Measurements from ENCODE around the gene ABL2. TPM values are rescaled to one million over a fixed set of nuclear protein-coding genes. Genes with fewer than 3 reads are reported as not detected.

ABL2 gene
- total RNA-seq, 1 donor from 2014 or later: 15.0 TPM

DNA sequence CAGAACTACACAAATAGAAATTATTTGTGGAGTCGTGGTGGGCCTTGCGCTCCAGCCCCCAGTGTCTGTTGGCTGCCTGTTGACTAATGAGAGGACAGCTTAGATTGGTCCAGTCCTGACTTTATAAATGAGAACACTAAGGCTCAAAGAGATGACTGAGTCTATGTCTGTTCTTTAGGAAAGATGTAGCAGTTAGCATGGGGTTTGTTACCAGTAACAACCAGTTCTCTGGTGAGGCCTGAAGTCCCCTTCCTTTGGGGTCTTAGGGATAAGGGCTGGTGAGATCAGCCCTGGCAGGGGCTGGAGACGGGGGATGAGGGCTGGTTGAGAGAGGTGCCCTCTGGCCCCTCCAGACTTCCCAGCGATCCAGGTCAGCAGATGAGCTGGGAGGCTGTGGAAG, 138.6 kb downstream of the ABL2 start:
- Histone ChIP-seq H3K36me3 (peaks cover 0 to 24% of the 10 kb centered on the region in 2 donors), H3K9me3 (no peaks in the 10 kb centered on the region), H3K27me3 (no peaks in the 10 kb centered on the region), H3K4me1 (peaks cover 14% of the 10 kb centered on the region), H3K4me3 (no peak overlapping the region), H3K27ac (no peak overlapping the region)
- intact Hi-C loops (cut with DNase I): no loop called here
- TF ChIP-seq POLR2AphosphoS5 (IDR thresholded peaks at IDR 0.05; ENCODE audit: insufficient read depth in 1 of 2, low read depth in 1 of 2) (no peak), POLR2A (IDR thresholded peaks at IDR 0.05) (no peak)
- TF ChIP-seq, protein P1, sequence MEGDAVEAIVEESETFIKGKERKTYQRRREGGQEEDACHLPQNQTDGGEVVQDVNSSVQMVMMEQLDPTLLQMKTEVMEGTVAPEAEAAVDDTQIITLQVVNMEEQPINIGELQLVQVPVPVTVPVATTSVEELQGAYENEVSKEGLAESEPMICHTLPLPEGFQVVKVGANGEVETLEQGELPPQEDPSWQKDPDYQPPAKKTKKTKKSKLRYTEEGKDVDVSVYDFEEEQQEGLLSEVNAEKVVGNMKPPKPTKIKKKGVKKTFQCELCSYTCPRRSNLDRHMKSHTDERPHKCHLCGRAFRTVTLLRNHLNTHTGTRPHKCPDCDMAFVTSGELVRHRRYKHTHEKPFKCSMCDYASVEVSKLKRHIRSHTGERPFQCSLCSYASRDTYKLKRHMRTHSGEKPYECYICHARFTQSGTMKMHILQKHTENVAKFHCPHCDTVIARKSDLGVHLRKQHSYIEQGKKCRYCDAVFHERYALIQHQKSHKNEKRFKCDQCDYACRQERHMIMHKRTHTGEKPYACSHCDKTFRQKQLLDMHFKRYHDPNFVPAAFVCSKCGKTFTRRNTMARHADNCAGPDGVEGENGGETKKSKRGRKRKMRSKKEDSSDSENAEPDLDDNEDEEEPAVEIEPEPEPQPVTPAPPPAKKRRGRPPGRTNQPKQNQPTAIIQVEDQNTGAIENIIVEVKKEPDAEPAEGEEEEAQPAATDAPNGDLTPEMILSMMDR (IDR thresholded peaks at IDR 0.05): no peak
- no peak for DNase-seq (ENCODE audit: extremely low spot score in 2 of 2)

DNA sequence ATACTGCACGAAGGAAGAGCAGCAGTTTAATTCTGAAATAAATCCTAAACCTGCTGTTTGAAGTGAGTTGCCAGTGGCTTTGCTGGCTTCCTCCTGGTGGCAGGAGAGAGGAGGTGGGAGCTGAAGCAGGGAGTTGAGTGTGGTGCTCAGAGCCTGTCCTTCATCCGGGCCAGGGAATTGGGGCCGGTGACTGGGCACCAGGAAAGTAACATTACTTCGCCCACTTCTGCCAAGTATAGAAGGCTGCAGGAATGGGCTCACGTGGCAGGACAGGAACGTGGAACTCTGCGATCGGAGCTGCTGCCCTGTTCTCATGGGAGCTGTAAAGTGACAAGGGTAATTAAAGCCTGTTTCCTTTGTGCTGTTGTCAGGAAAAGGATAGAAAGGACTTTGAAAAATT, 139.0 kb downstream of the ABL2 start:
- Histone ChIP-seq H3K27me3 (no peaks in the 10 kb centered on the region), H3K36me3 (peaks cover 0 to 24% of the 10 kb centered on the region in 2 donors), H3K27ac (no peak overlapping the region), H3K9me3 (no peaks in the 10 kb centered on the region), H3K4me1 (peaks cover 14% of the 10 kb centered on the region), H3K4me3 (no peak overlapping the region)
- intact Hi-C loops (cut with DNase I): no loop called here
- TF ChIP-seq, protein P1 (IDR thresholded peaks at IDR 0.05): no peak
- TF ChIP-seq POLR2AphosphoS5 (IDR thresholded peaks at IDR 0.05; ENCODE audit: insufficient read depth in 1 of 2, low read depth in 1 of 2): no peak
- TF ChIP-seq POLR2A (IDR thresholded peaks at IDR 0.05): no peak
- no peak for DNase-seq (ENCODE audit: extremely low spot score in 2 of 2)

DNA sequence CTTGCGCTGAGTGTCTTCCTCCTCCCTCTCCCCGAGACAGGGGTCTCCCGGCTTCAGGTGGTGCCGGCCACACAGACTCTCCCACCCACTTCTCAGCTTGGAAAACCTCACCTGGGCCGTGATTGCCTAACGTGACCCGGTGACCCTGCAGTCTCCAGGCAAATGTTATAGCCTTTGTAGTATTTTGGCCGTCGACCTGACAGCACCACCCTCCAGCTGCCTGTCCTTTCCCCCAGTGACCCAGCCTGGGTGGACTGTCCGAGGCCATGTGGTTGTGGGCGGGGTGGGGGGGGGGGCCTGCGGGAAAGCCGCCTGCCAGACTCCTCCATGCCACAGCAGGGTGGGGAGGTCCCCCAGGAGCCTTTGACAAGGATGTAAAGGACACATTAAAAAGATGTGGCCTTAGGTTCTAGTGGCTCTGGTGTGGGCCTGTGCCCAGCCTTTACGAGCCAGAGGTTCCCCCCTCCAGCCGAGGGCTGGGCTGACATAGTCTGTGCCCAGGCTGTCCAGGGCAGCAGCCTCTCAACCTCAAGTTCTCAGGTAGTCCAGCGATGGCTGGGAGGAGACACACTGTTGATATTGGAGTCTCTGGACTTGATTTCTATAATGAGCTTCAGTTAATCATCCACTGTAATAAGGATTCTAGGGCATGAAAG, 139.5 kb downstream of the ABL2 start:
- H3K27ac ChIP-seq: no peak overlapping the region
- H3K36me3 ChIP-seq: peaks cover 0 to 24% of the 10 kb centered on the region in 2 donors
- DNase-seq (ENCODE audit: extremely low spot score in 2 of 2): no peak
- intact Hi-C loops (cut with DNase I): no loop called here
- peaks cover 14% of the 10 kb centered on the region for H3K4me1 ChIP-seq
- H3K9me3 ChIP-seq: no peaks in the 10 kb centered on the region
- H3K27me3 ChIP-seq: no peaks in the 10 kb centered on the region
- no peak overlapping the region for H3K4me3 ChIP-seq
- TF ChIP-seq POLR2AphosphoS5 (IDR thresholded peaks at IDR 0.05; ENCODE audit: insufficient read depth in 1 of 2, low read depth in 1 of 2) (no peak), POLR2A (IDR thresholded peaks at IDR 0.05) (no peak)
- TF ChIP-seq, protein P1 (IDR thresholded peaks at IDR 0.05): no peak

- Histone ChIP-seq H3K4me3 (no peak overlapping the region), H3K9me3 (no peaks in the 10 kb centered on the region), H3K27ac (no peak overlapping the region), H3K27me3 (no peaks in the 10 kb centered on the region), H3K36me3 (peaks cover 0 to 12% of the 10 kb centered on the region in 2 donors), H3K4me1 (peaks cover 30% of the 10 kb centered on the region)
- no peak for DNase-seq (ENCODE audit: extremely low spot score in 2 of 2)
- intact Hi-C loops (cut with DNase I): no loop called here
- TF ChIP-seq POLR2AphosphoS5 (IDR thresholded peaks at IDR 0.05; ENCODE audit: insufficient read depth in 1 of 2, low read depth in 1 of 2) (no peak), POLR2A (IDR thresholded peaks at IDR 0.05) (no peak)
- TF ChIP-seq, protein P1 (IDR thresholded peaks at IDR 0.05): no peak
Measured at GRCh38 chr1:179087665-179088064, 141.8 kb downstream of the ABL2 start.

GRCh38 chr1:179083533-179083932, 145.9 kb downstream of the ABL2 start:
- Histone ChIP-seq H3K4me1 (peaks cover 27% of the 10 kb centered on the region), H3K9me3 (no peaks in the 10 kb centered on the region), H3K36me3 (peaks cover 0 to 4% of the 10 kb centered on the region in 2 donors), H3K4me3 (peak overlapping the region in 1 of 2 donors; percentile 94), H3K27ac (no peak overlapping the region), H3K27me3 (no peaks in the 10 kb centered on the region)
- DNase-seq (ENCODE audit: extremely low spot score in 2 of 2): no peak
- TF ChIP-seq POLR2A (IDR thresholded peaks at IDR 0.05) (no peak), POLR2AphosphoS5 (IDR thresholded peaks at IDR 0.05; ENCODE audit: insufficient read depth in 1 of 2, low read depth in 1 of 2) (no peak)
- TF ChIP-seq, protein P1 (IDR thresholded peaks at IDR 0.05): no peak
- intact Hi-C loops (cut with DNase I): loop anchor here (2.0 kb wide), 1 partner anchor 285 kb away; no protein-coding TSS in a partner anchor

Data from vagina (tissue), 2 donors.